SK-N-SH treated with all-trans-retinoic acid at 6 μM for 48 hours (cell line): ENCODE data around the gene RERE.

ENCODE experiments used
- ATAC-seq: fragments of 200-7000 bp; cut with Tn5 transposase; 3 replicates; pipeline ENCODE4 v1.9.1; 2020; ENCODE audit warnings: mild to moderate bottlenecking, moderate library complexity
- ARNTL ChIP-seq: fragments of 450-650 bp; formaldehyde crosslinking; IDR thresholded peaks from 2 replicates; pipeline ENCODE4 v1.5.0; 2020; ENCODE audit warnings: low read depth, mild to moderate bottlenecking, moderate library complexity, borderline replicate concordance
- BACH2 ChIP-seq: fragments of 250-450 bp; sonication (Bioruptor Pico); IDR thresholded peaks from 2 replicates; pipeline ENCODE4 v1.9.0; 2021; ENCODE audit warnings: mild to moderate bottlenecking, borderline replicate concordance
- CREB5 ChIP-seq: fragments of 250-450 bp; sonication (Bioruptor Pico); IDR thresholded peaks from 2 replicates; pipeline ENCODE4 v1.5.1; 2020; ENCODE audit warnings: low read depth, mild to moderate bottlenecking, moderate library complexity
- CSDC2 ChIP-seq: fragments of 250-450 bp; sonication (Bioruptor Pico); IDR thresholded peaks from 2 replicates; pipeline ENCODE4 v1.5.0; 2020; ENCODE audit warnings: mild to moderate bottlenecking, moderate library complexity
- CSRNP3 ChIP-seq: fragments of 250-450 bp; sonication (Bioruptor Pico); IDR thresholded peaks from 2 replicates; pipeline ENCODE4 v1.5.1; 2021; ENCODE audit warnings: mild to moderate bottlenecking, moderate library complexity
- ESRRG ChIP-seq: fragments of 250-450 bp; sonication (Bioruptor Pico); IDR thresholded peaks from 2 replicates; pipeline ENCODE4 v1.6.1; 2021; ENCODE audit warnings: mild to moderate bottlenecking
- GLIS3 ChIP-seq: fragments of 250-450 bp; sonication (Bioruptor Pico); IDR thresholded peaks from 2 replicates; pipeline ENCODE4 v1.5.0; 2020; ENCODE audit warnings: mild to moderate bottlenecking, moderate library complexity
- ISL1 ChIP-seq: fragments of 250-450 bp; sonication (Bioruptor Pico); IDR thresholded peaks from 2 replicates; pipeline ENCODE4 v2.1.2; 2022; ENCODE audit warnings: mild to moderate bottlenecking, moderate library complexity
- OSR1 ChIP-seq: fragments of 250-450 bp; sonication (Bioruptor Pico); IDR thresholded peaks from 2 replicates; pipeline ENCODE4 v1.8.0; 2022; ENCODE audit warnings: moderate library complexity, mild to moderate bottlenecking, inconsistent platforms
- PATZ1 ChIP-seq: fragments of 250-450 bp; sonication (Bioruptor Pico); IDR thresholded peaks from 2 replicates; pipeline ENCODE4 v1.8.0; 2020; ENCODE audit warnings: mild to moderate bottlenecking, moderate library complexity, borderline replicate concordance
- POU6F1 ChIP-seq: fragments of 250-450 bp; sonication (Bioruptor Pico); IDR thresholded peaks from 2 replicates; pipeline ENCODE4 v1.8.0; 2021; ENCODE audit warnings: low read depth, mild to moderate bottlenecking, moderate library complexity, borderline replicate concordance
- PPARA ChIP-seq: fragments of 250-450 bp; sonication (Bioruptor Pico); IDR thresholded peaks from 2 replicates; pipeline ENCODE4 v1.5.0; 2020; ENCODE audit warnings: mild to moderate bottlenecking, borderline replicate concordance
- RARB ChIP-seq: fragments of 250-450 bp; sonication (Bioruptor Pico); IDR thresholded peaks from 2 replicates; pipeline ENCODE4 v1.8.0; 2021; ENCODE audit warnings: mild to moderate bottlenecking, moderate library complexity
- SNAI2 ChIP-seq: fragments of 250-450 bp; sonication (Bioruptor Pico); IDR thresholded peaks from 2 replicates; pipeline ENCODE4 v1.5.0; 2020; ENCODE audit warnings: mild to moderate bottlenecking, moderate library complexity
- TCF4 ChIP-seq: fragments of 250-450 bp; sonication (Bioruptor Pico); IDR thresholded peaks from 2 replicates; pipeline ENCODE4 v1.8.0; 2021; ENCODE audit warnings: mild to moderate bottlenecking, moderate library complexity, borderline replicate concordance
- TOX ChIP-seq: fragments of 250-450 bp; sonication (Bioruptor Pico); IDR thresholded peaks from 2 replicates; pipeline ENCODE4 v1.8.0; 2021; ENCODE audit warnings: mild to moderate bottlenecking, moderate library complexity, borderline replicate concordance
- TSHZ2 ChIP-seq: fragments of 250-450 bp; sonication (Bioruptor Pico); IDR thresholded peaks from 2 replicates; pipeline ENCODE4 v1.5.0; 2020; ENCODE audit warnings: mild to moderate bottlenecking, moderate library complexity
- ZC3H10 ChIP-seq: fragments of 250-450 bp; sonication (Bioruptor Pico); IDR thresholded peaks from 2 replicates; pipeline ENCODE4 v1.5.1; 2021; ENCODE audit warnings: mild to moderate bottlenecking, moderate library complexity
- ZFP30 ChIP-seq: fragments of 450-650 bp; formaldehyde crosslinking; IDR thresholded peaks from 2 replicates; pipeline ENCODE4 v1.5.0; 2022; ENCODE audit warnings: mild to moderate bottlenecking, moderate library complexity
- ZNF565 ChIP-seq: fragments of 450-650 bp; formaldehyde crosslinking; conservative IDR thresholded peaks from 2 replicates; pipeline ENCODE4 v1.5.0; 2020; ENCODE audit warnings: low read depth, mild to moderate bottlenecking, moderate library complexity
- ZNF70 ChIP-seq: fragments of 450-650 bp; formaldehyde crosslinking; IDR thresholded peaks from 2 replicates; pipeline ENCODE4 v1.5.0; 2020; ENCODE audit warnings: mild to moderate bottlenecking, moderate library complexity
- ZNF8 ChIP-seq: fragments of 450-650 bp; formaldehyde crosslinking; IDR thresholded peaks from 2 replicates; pipeline ENCODE4 v1.5.0; 2020; ENCODE audit warnings: mild to moderate bottlenecking, moderate library complexity

The RERE gene

GRCh38 chr1:8555582-8555981 is 261.9 kb downstream of the RERE start:
- no peak for ATAC-seq
- TF ChIP-seq GLIS3 (CRISPR knock-in tag), result no peak
- no peak for TF ChIP-seq PATZ1 (CRISPR knock-in tag)
- TF ChIP-seq TSHZ2 (CRISPR knock-in tag), result no peak
- TF ChIP-seq OSR1 (CRISPR knock-in tag), result no peak
- no peak for TF ChIP-seq SNAI2
- TF ChIP-seq ZFP30 (CRISPR knock-in tag), result no peak
- TF ChIP-seq RARB (CRISPR knock-in tag), result no peak
- TF ChIP-seq ZC3H10 (CRISPR knock-in tag), result no peak
- TF ChIP-seq BACH2 (CRISPR knock-in tag), result no peak
- TF ChIP-seq CSDC2 (CRISPR knock-in tag), result no peak
- TF ChIP-seq CREB5 (CRISPR knock-in tag), result no peak
- no peak for TF ChIP-seq PPARA (CRISPR knock-in tag)
- no peak for TF ChIP-seq ZNF565 (CRISPR knock-in tag)
- TF ChIP-seq CSRNP3, result no peak
- TF ChIP-seq ZNF70 (CRISPR knock-in tag), result no peak
- TF ChIP-seq POU6F1, result no peak
- no peak for TF ChIP-seq TCF4 (CRISPR knock-in tag)
- TF ChIP-seq ARNTL (CRISPR knock-in tag), result no peak
- TF ChIP-seq ZNF8 (CRISPR knock-in tag), result no peak

GRCh38 chr1:8554956-8555534 is 262.4 kb downstream of the RERE start:
- no peak for TF ChIP-seq ZFP30 (CRISPR knock-in tag)
- TF ChIP-seq ZNF565 (CRISPR knock-in tag), result no peak
- no peak for TF ChIP-seq TOX (CRISPR knock-in tag)
- ATAC-seq, result peak; percentile 51; the same call in 2 of the 3 replicates

- TF ChIP-seq TSHZ2 (CRISPR knock-in tag) (no peak), ISL1 (CRISPR knock-in tag) (no peak), ESRRG (CRISPR knock-in tag) (no peak), RARB (CRISPR knock-in tag) (no peak), CREB5 (CRISPR knock-in tag) (no peak), TCF4 (CRISPR knock-in tag) (no peak), ARNTL (CRISPR knock-in tag) (no peak)
- no peak for ATAC-seq
These were observed 264.5 kb downstream of the RERE start for GRCh38 chr1:8552820-8553397.
